ENCODE data around the gene POU3F2.

DNA sequence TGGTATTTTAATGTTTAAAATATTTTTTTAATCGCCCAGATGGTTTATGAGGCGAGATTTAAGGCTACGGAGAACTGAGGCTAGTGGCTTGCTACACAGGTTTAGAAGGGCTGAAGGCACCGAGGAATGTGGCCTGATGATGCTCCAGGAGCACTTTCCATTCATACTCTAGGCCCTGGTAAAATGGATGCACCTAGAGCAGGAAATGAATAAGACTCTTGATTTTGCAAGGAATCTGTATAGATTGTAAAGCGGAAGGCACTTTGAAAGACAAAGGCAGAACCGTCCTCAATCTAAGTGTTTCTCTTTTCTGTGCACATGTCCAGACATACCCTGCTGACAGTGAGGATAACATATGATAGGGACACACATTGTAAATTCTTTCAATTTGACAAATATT is 30.1 kb downstream of the POU3F2 start:
- TF ChIP-seq, protein P1, sequence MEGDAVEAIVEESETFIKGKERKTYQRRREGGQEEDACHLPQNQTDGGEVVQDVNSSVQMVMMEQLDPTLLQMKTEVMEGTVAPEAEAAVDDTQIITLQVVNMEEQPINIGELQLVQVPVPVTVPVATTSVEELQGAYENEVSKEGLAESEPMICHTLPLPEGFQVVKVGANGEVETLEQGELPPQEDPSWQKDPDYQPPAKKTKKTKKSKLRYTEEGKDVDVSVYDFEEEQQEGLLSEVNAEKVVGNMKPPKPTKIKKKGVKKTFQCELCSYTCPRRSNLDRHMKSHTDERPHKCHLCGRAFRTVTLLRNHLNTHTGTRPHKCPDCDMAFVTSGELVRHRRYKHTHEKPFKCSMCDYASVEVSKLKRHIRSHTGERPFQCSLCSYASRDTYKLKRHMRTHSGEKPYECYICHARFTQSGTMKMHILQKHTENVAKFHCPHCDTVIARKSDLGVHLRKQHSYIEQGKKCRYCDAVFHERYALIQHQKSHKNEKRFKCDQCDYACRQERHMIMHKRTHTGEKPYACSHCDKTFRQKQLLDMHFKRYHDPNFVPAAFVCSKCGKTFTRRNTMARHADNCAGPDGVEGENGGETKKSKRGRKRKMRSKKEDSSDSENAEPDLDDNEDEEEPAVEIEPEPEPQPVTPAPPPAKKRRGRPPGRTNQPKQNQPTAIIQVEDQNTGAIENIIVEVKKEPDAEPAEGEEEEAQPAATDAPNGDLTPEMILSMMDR (conservative IDR thresholded peaks at IDR 0.05; ENCODE audit: low read depth, low read length): no peak
- TF ChIP-seq EZH2 (IDR thresholded peaks at IDR 0.05; ENCODE audit: borderline replicate concordance, low read depth, low read length, poor library complexity, severe bottlenecking): no peak

All from A673 (cell line).